ENCODE results near the gene SNRPD3.

DNA sequence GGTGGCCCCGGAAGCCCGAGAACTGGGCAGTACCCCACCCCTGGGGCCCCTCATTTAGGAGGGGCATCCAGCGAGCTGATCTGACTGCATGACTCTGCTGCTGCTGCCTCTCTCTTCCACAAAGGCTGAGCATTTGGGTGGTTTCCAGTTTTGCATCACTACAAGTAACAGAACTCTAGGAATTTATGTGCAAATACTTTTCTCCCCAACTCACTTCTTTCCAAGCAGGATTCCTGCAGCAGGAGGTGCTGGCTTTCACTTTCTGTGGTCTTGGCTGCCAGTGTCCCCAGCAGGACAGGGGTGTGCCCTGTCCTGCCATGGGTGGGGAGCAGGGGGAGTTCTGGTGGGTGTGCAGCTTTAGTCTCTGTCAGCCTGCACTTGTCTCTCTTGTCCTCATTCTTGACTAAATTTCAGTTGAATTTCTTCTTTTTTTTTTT lies 39.5 kb upstream of the SNRPD3 start:
- TF ChIP-seq, protein P1, sequence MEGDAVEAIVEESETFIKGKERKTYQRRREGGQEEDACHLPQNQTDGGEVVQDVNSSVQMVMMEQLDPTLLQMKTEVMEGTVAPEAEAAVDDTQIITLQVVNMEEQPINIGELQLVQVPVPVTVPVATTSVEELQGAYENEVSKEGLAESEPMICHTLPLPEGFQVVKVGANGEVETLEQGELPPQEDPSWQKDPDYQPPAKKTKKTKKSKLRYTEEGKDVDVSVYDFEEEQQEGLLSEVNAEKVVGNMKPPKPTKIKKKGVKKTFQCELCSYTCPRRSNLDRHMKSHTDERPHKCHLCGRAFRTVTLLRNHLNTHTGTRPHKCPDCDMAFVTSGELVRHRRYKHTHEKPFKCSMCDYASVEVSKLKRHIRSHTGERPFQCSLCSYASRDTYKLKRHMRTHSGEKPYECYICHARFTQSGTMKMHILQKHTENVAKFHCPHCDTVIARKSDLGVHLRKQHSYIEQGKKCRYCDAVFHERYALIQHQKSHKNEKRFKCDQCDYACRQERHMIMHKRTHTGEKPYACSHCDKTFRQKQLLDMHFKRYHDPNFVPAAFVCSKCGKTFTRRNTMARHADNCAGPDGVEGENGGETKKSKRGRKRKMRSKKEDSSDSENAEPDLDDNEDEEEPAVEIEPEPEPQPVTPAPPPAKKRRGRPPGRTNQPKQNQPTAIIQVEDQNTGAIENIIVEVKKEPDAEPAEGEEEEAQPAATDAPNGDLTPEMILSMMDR (IDR thresholded peaks at IDR 0.05; ENCODE audit: low read depth, low read length, missing input control) = no peak
- TF ChIP-seq MAX (IDR thresholded peaks at IDR 0.05) (no peak), TAF1 (conservative IDR thresholded peaks at IDR 0.05) (no peak)
- TF ChIP-seq, protein P2, sequence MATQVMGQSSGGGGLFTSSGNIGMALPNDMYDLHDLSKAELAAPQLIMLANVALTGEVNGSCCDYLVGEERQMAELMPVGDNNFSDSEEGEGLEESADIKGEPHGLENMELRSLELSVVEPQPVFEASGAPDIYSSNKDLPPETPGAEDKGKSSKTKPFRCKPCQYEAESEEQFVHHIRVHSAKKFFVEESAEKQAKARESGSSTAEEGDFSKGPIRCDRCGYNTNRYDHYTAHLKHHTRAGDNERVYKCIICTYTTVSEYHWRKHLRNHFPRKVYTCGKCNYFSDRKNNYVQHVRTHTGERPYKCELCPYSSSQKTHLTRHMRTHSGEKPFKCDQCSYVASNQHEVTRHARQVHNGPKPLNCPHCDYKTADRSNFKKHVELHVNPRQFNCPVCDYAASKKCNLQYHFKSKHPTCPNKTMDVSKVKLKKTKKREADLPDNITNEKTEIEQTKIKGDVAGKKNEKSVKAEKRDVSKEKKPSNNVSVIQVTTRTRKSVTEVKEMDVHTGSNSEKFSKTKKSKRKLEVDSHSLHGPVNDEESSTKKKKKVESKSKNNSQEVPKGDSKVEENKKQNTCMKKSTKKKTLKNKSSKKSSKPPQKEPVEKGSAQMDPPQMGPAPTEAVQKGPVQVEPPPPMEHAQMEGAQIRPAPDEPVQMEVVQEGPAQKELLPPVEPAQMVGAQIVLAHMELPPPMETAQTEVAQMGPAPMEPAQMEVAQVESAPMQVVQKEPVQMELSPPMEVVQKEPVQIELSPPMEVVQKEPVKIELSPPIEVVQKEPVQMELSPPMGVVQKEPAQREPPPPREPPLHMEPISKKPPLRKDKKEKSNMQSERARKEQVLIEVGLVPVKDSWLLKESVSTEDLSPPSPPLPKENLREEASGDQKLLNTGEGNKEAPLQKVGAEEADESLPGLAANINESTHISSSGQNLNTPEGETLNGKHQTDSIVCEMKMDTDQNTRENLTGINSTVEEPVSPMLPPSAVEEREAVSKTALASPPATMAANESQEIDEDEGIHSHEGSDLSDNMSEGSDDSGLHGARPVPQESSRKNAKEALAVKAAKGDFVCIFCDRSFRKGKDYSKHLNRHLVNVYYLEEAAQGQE (IDR thresholded peaks at IDR 0.05) = no peak

Measured in liver (tissue), 3 donors.